Lung (tissue), 12 donors: Measurements from ENCODE around the gene XRCC5. TPM values are rescaled to one million over a fixed set of nuclear protein-coding genes. Genes with fewer than 3 reads are reported as not detected.

Experiments used
- ATAC-seq: fragments of 200-7000 bp; cut with Tn5 transposase; one replicate; pipeline ENCODE4 v1.9.1; 2020; ENCODE audit warnings: moderate number of reproducible peaks; ENCODE audit not compliant: insufficient read depth, low FRiP score
- DNase-seq, 3 donors: peaks; one replicate each; pipeline ENCODE4 v3.0.0-alpha.2; 2013 to 2017
- H3K27ac ChIP-seq, 2 donors: one replicate each; pipeline ENCODE4 v1.5.1; 2013; ENCODE audit warnings: mild to moderate bottlenecking in 2 of 2, moderate library complexity in 2 of 2, control low read depth in 1 of 2, inconsistent platforms in 1 of 2, low read depth in 1 of 2, low read length in 1 of 2
- H3K27me3 ChIP-seq, 3 donors: one replicate each; pipeline ENCODE4 v1.5.1; 2013; ENCODE audit warnings: low read length in 2 of 3; ENCODE audit not compliant: control insufficient read depth in 3 of 3, insufficient read depth in 3 of 3
- H3K36me3 ChIP-seq, 4 donors: one replicate each; pipeline ENCODE4 v1.5.1; 2013; ENCODE audit warnings: low read length in 4 of 4, mild to moderate bottlenecking in 1 of 4, moderate library complexity in 1 of 4; ENCODE audit not compliant: control insufficient read depth in 4 of 4, insufficient read depth in 4 of 4
- H3K4me1 ChIP-seq, 5 donors: one replicate each; pipeline ENCODE4 v1.5.1; 2013; ENCODE audit warnings: low read length in 5 of 5, mild to moderate bottlenecking in 2 of 5, moderate library complexity in 1 of 5; ENCODE audit not compliant: control insufficient read depth in 5 of 5, insufficient read depth in 5 of 5
- H3K4me3 ChIP-seq: one replicate; pipeline ENCODE4 v1.5.1; 2013; ENCODE audit warnings: mild to moderate bottlenecking, control low read depth, moderate library complexity
- H3K9ac ChIP-seq, 2 donors: one replicate each; pipeline ENCODE4 v1.5.1; 2013; ENCODE audit warnings: low read length in 2 of 2, control low read depth in 1 of 2; ENCODE audit not compliant: insufficient read depth in 1 of 2
- H3K9me3 ChIP-seq, 4 donors: one replicate each; pipeline ENCODE4 v1.5.1; 2013; ENCODE audit warnings: low read length in 3 of 4, mild to moderate bottlenecking in 1 of 4, moderate library complexity in 1 of 4; ENCODE audit not compliant: control insufficient read depth in 4 of 4, insufficient read depth in 3 of 4
- CTCF ChIP-seq: IDR thresholded peaks from 2 replicates; pipeline ENCODE4 v1.5.1; 2012; ENCODE audit warnings: mild to moderate bottlenecking; ENCODE audit errors: control extremely low read depth, extremely low read depth
- WGBS, 2 donors: extraction: QIAGEN DNeasy Blood & Tissue Kit; methylation state at CpG; one replicate each; pipeline ENCODE4 v1.1.7; 2013; 5-methylcytosine and 5-hydroxymethylcytosine counted together
- polyA plus RNA-seq, 2 donors: library from polyadenylated mRNA; stranded (reverse); fragments of 200-250 nt; gene quantifications; one replicate each; pipeline ENCODE4 v1.2.1, GENCODE V29; 2013
- total RNA-seq, 2 donors: library from RNA; depleted of rRNA in 1 of 2; stranded (reverse); fragments of >200 nt in 1 of 2; gene quantifications; one replicate each; pipeline ENCODE4 v1.2.1, GENCODE V29; 2014 to 2021
- donor health status: control.
- donor health status: control.
- donor health status: Bipolar disorder and iron deficiency.
- donor health status: healthy.
- donor health status: DM: yes; HTN: yes; CAD: no.

The XRCC5 gene
- total and polyA plus RNA-seq, 4 donors: 67.3 to 200 (median 144) TPM

- Histone ChIP-seq H3K27me3 (no peaks in the 10 kb centered on the region), H3K36me3 (no peaks in the 10 kb centered on the region), H3K9me3 (no peaks in the 10 kb centered on the region), H3K4me1 (peaks cover 0 to 7% (median 3%) of the 10 kb centered on the region in 5 donors), H3K9ac (no peak overlapping the region), H3K27ac (no peak overlapping the region), H3K4me3 (no peak overlapping the region)
- DNase-seq (no peak), ATAC-seq (no peak)
- 89 to 92% methylated on average over 3 of the region's 3 CpGs for WGBS, 2 donors
- no peak for TF ChIP-seq CTCF
Measured at GRCh38 chr2:216104691-216105090, 4.5 kb upstream of the XRCC5 start.

DNA sequence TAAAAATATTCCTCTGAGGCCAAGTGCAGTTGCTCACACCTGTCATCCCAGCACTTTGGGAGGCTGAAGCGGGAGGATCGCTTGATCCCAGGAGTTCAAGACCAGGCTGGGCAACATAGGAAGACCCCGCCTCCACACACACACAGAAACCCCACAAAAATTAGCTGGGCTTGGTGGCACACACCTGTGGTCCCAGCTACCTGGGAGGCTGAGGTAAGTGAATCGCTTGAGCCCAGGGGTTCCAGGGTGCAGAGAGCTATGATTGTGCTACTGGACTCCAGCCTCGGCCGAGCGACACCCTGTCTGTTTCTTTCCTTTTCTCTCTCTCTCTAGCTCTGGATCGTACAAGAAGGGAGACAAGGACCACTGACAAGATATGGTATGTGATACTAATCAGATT is 1.8 kb upstream of the XRCC5 start:
- ATAC-seq (no peak), DNase-seq (no peak)
- Histone ChIP-seq H3K27ac (no peak overlapping the region), H3K36me3 (peaks cover 0 to 19% (median 7%) of the 10 kb centered on the region in 4 donors), H3K27me3 (no peaks in the 10 kb centered on the region), H3K9ac (no peak overlapping the region), H3K4me1 (peaks cover 0 to 21% (median 8%) of the 10 kb centered on the region in 5 donors), H3K9me3 (no peaks in the 10 kb centered on the region), H3K4me3 (no peak overlapping the region)
- no peak for TF ChIP-seq CTCF
- WGBS, 2 donors: 95 to 98% methylated on average over 7 to 8 of the region's 8 CpGs

GRCh38 chr2:216107760-216108159 is 1.4 kb upstream of the XRCC5 start:
- no peak for TF ChIP-seq CTCF
- no peak for ATAC-seq
- Histone ChIP-seq H3K36me3 (peaks cover 0 to 23% (median 9%) of the 10 kb centered on the region in 4 donors), H3K9ac (no peak overlapping the region), H3K27ac (no peak overlapping the region), H3K4me3 (no peak overlapping the region), H3K27me3 (no peaks in the 10 kb centered on the region), H3K9me3 (no peaks in the 10 kb centered on the region), H3K4me1 (peaks cover 0 to 21% (median 8%) of the 10 kb centered on the region in 5 donors)
- no peak for DNase-seq
- WGBS, 2 donors: 79 to 83% methylated on average over 13 of the region's 13 CpGs
